MM.1S (cell line): ENCODE results near the gene XCL2.
"Not testable (repeated sequence)": the region's sequence is repeated elsewhere in the genome, so short reads cannot be mapped to it uniquely, and the experiment has no call there.

Experiments
- EZH2 ChIP-seq: fragments of 300-600 bp; sonication (generic); optimal IDR thresholded peaks from 2 replicates; pipeline ENCODE3; 2017; ENCODE audit warnings: low read depth, mild to moderate bottlenecking, antibody characterized with exemption, low read length, mixed read lengths
- TF ChIP-seq, protein P1 (sequence below): fragments of 300-600 bp; sonication (generic); IDR thresholded peaks from 2 replicates; pipeline ENCODE4 v1.5.1; 2016; ENCODE audit warnings: antibody characterized with exemption, low read length, mixed read lengths

DNA sequence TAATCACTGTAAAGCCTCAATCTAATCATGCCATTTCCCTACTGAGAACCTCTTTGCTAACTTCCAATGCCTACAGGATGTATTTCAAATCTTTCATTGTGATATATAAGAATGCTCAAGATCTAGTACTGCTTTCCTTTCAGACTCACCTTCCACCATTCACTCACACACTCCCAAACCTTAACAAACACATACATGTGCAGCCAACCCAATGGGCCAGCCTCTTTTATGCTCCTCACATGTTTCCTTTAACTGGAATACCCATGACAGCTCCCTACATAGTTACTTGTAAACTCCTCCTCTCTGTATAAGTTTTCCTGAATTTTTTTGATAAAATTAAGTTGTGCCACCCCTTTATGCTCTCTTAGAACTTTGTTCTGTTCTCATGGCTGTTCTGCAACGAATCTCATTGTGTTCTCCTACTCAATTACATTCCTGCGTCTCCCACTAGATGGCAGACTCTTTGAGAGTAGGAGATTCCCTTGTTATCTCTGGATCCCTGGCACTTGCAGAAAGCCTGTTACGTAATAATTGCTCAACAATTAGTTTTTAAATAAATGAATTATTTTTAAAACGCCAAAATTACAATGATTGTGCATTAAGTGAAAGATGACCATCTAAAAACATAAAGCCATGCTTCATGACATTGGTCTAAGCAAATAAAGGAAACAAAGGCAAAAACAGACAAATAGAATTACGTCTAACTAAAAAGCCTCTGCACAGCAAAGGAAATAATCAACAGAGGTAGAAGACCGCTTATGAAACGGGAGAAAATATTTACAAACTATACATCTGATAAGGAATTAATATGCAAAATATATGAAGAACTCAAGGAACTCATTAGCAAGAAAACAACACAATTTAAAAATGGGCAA, 2.1 kb upstream of the XCL2 start:
- TF ChIP-seq, protein P1, sequence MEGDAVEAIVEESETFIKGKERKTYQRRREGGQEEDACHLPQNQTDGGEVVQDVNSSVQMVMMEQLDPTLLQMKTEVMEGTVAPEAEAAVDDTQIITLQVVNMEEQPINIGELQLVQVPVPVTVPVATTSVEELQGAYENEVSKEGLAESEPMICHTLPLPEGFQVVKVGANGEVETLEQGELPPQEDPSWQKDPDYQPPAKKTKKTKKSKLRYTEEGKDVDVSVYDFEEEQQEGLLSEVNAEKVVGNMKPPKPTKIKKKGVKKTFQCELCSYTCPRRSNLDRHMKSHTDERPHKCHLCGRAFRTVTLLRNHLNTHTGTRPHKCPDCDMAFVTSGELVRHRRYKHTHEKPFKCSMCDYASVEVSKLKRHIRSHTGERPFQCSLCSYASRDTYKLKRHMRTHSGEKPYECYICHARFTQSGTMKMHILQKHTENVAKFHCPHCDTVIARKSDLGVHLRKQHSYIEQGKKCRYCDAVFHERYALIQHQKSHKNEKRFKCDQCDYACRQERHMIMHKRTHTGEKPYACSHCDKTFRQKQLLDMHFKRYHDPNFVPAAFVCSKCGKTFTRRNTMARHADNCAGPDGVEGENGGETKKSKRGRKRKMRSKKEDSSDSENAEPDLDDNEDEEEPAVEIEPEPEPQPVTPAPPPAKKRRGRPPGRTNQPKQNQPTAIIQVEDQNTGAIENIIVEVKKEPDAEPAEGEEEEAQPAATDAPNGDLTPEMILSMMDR = peak; percentile 40; the same call in 1 of the 2 replicates
- not testable (repeated sequence) for TF ChIP-seq EZH2
